Parathyroid adenoma (tissue), 2 donors: ENCODE data around the gene PLIN5.

ENCODE experiments used
- H2AFZ ChIP-seq: fragments of 300-600 bp; sonication (generic); one replicate; pipeline ENCODE4 v1.7.0; 2017; ENCODE audit warnings: antibody characterized with exemption, mild to moderate bottlenecking
- H3K27ac ChIP-seq: fragments of 300-600 bp; sonication (generic); one replicate; pipeline ENCODE4 v1.7.0; 2017
- H3K27me3 ChIP-seq: fragments of 300-600 bp; sonication (generic); one replicate; pipeline ENCODE4 v1.7.0; 2017; ENCODE audit warnings: low read length; ENCODE audit not compliant: control insufficient read depth, insufficient read depth
- H3K36me3 ChIP-seq: fragments of 300-600 bp; sonication (generic); one replicate; pipeline ENCODE4 v1.7.0; 2017; ENCODE audit warnings: low read length; ENCODE audit not compliant: control insufficient read depth, insufficient read depth
- H3K4me1 ChIP-seq: fragments of 300-600 bp; sonication (generic); one replicate; pipeline ENCODE4 v1.7.0; 2017; ENCODE audit warnings: control low read depth
- H3K4me2 ChIP-seq: fragments of 300-600 bp; sonication (generic); one replicate; pipeline ENCODE4 v1.7.0; 2017; ENCODE audit warnings: low read length
- H3K4me3 ChIP-seq: fragments of 300-600 bp; sonication (generic); one replicate; pipeline ENCODE4 v1.7.0; 2017; ENCODE audit warnings: low read depth, low read length
- H3K79me2 ChIP-seq: fragments of 300-600 bp; sonication (generic); one replicate; pipeline ENCODE4 v1.7.0; 2017; ENCODE audit warnings: control low read depth
- H3K9ac ChIP-seq: fragments of 300-600 bp; sonication (generic); one replicate; pipeline ENCODE4 v1.7.0; 2017; ENCODE audit warnings: mild to moderate bottlenecking
- H3K9me3 ChIP-seq: fragments of 300-600 bp; sonication (generic); one replicate; pipeline ENCODE4 v1.7.0; 2017; ENCODE audit warnings: low read length; ENCODE audit not compliant: control insufficient read depth
- CTCF ChIP-seq: fragments of 300-600 bp; sonication (generic); IDR thresholded peaks from one replicate; pipeline ENCODE4 v1.7.0; 2017; ENCODE audit warnings: antibody characterized with exemption, mild to moderate bottlenecking
- donor health status: primary hyperparathyroidism.

The PLIN5 gene

GRCh38 chr19:4553775-4554174, 18.8 kb upstream of the PLIN5 start:
- no peak for TF ChIP-seq CTCF
- H3K4me2 ChIP-seq = no peak overlapping the region
- no peak overlapping the region for H3K27ac ChIP-seq
- H3K79me2 ChIP-seq = no peaks in the 10 kb centered on the region
- H3K9me3 ChIP-seq = no peaks in the 10 kb centered on the region
- no peak overlapping the region for H3K4me3 ChIP-seq
- H3K4me1 ChIP-seq = no peaks in the 10 kb centered on the region
- no peaks in the 10 kb centered on the region for H3K27me3 ChIP-seq
- H3K9ac ChIP-seq = no peak overlapping the region
- H3K36me3 ChIP-seq = no peaks in the 10 kb centered on the region
- H2AFZ ChIP-seq = no peak overlapping the region

GRCh38 chr19:4553092-4553695, 18.2 kb upstream of the PLIN5 start:
- no peak overlapping the region for H3K27ac ChIP-seq
- no peak for TF ChIP-seq CTCF
- H3K36me3 ChIP-seq = no peaks in the 10 kb centered on the region
- H3K79me2 ChIP-seq = no peaks in the 10 kb centered on the region
- no peaks in the 10 kb centered on the region for H3K4me1 ChIP-seq
- no peaks in the 10 kb centered on the region for H3K9me3 ChIP-seq
- H3K9ac ChIP-seq = no peak overlapping the region
- no peak overlapping the region for H2AFZ ChIP-seq
- H3K27me3 ChIP-seq = no peaks in the 10 kb centered on the region
- H3K4me2 ChIP-seq = no peak overlapping the region
- no peak overlapping the region for H3K4me3 ChIP-seq

GRCh38 chr19:4552525-4552819, 17.4 kb upstream of the PLIN5 start:
- no peak overlapping the region for H3K4me2 ChIP-seq
- H3K4me3 ChIP-seq = no peak overlapping the region
- no peaks in the 10 kb centered on the region for H3K9me3 ChIP-seq
- no peak overlapping the region for H2AFZ ChIP-seq
- H3K9ac ChIP-seq = no peak overlapping the region
- H3K79me2 ChIP-seq = no peaks in the 10 kb centered on the region
- no peak for TF ChIP-seq CTCF
- no peak overlapping the region for H3K27ac ChIP-seq
- H3K27me3 ChIP-seq = no peaks in the 10 kb centered on the region
- H3K4me1 ChIP-seq = no peaks in the 10 kb centered on the region
- no peaks in the 10 kb centered on the region for H3K36me3 ChIP-seq

- Histone ChIP-seq H3K4me3 (no peak overlapping the region), H2AFZ (no peak overlapping the region), H3K4me1 (no peaks in the 10 kb centered on the region), H3K9ac (no peak overlapping the region), H3K9me3 (no peaks in the 10 kb centered on the region), H3K79me2 (no peaks in the 10 kb centered on the region), H3K36me3 (no peaks in the 10 kb centered on the region), H3K27me3 (no peaks in the 10 kb centered on the region), H3K27ac (no peak overlapping the region), H3K4me2 (no peak overlapping the region)
- no peak for TF ChIP-seq CTCF
Observed at GRCh38 chr19:4550479-4551050, 15.5 kb upstream of the PLIN5 start.

GRCh38 chr19:4550018-4550417, 15.0 kb upstream of the PLIN5 start:
- H3K27ac ChIP-seq = no peak overlapping the region
- H3K9me3 ChIP-seq = no peaks in the 10 kb centered on the region
- H2AFZ ChIP-seq = no peak overlapping the region
- H3K36me3 ChIP-seq = no peaks in the 10 kb centered on the region
- H3K4me2 ChIP-seq = no peak overlapping the region
- no peaks in the 10 kb centered on the region for H3K27me3 ChIP-seq
- no peak for TF ChIP-seq CTCF
- H3K4me1 ChIP-seq = no peaks in the 10 kb centered on the region
- no peak overlapping the region for H3K9ac ChIP-seq
- H3K4me3 ChIP-seq = no peak overlapping the region
- H3K79me2 ChIP-seq = no peaks in the 10 kb centered on the region
